HL-60 (cell line): ENCODE data around the gene NFE2L1.
"Not testable (repeated sequence)": the region's sequence is repeated elsewhere in the genome, so short reads cannot be mapped to it uniquely, and the experiment has no call there.

Source experiments
- CTCF ChIP-seq: IDR thresholded peaks from one replicate; pipeline ENCODE4 v1.5.1; 2011; ENCODE audit warnings: low read length, control low read depth, inconsistent platforms; ENCODE audit not compliant: insufficient read depth
- SPI1 ChIP-seq: IDR thresholded peaks from 2 replicates; pipeline ENCODE4 v1.6.1; 2012; ENCODE audit warnings: low read depth, mild to moderate bottlenecking, borderline replicate concordance

DNA sequence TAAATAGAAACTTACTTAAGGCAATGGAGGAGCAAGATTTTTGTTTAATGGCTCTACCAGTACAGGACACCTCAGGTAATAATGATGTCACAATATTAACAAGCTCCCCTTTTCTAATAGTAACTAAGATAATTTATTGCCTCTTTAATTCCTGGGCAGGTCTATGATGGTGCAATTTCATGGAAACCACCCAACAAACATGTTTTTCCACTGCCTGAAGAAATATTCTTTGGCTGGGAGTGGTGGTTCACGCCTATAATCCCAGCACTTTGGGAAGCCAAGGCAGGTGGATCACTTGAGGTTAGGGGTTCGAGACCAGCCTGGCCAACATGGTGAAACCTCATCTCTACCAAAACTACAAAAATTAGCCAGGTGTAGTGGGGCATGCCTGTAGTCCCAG lies 19.6 kb downstream of the NFE2L1 start:
- TF ChIP-seq CTCF, SPI1: not testable (repeated sequence)
